ENCODE measurements around the gene CBFA2T3.
"Not testable (repeated sequence)": the region's sequence is repeated elsewhere in the genome, so short reads cannot be mapped to it uniquely, and the experiment has no call there.

Gene CBFA2T3

DNA sequence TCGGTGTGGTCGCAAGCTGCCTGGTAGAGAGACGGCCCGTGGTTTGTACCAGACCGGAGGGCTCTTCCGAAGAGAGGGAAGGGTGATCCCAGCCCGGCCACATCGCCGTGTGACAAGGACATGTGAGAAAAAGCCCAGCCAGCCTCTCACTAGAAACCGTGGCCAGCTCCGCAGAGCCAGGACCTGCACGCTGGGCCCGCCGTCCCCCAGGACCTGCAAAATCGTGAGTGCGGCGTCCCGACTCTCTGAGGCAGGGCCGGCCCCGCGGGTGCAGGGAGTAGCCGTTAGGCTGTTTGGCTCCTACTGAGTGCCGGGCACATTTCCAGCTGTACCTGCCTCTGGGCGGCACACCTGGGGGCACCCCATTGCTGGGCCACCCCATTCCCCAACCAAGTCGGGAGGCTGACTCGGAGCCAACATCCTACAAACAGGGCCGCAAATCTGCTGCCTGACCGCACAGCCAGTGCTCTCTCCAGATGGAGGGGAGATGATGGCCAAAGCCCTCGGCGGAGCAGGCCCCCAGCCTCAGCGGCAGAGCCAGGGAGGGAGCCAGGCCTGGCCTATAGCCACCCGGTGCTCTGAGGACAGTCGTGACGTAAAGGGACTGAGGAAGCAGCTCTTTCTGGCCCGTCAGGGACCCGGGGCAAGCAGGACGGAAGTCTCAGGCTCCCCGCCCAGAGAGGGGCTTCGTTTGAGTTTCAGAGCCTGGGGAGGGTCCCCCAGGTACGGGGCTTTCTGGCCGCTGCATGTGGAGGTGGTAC, 76.9 kb downstream of the CBFA2T3 start:
- no peak for TF ChIP-seq ZFX (IDR thresholded peaks at IDR 0.05; ENCODE audit: borderline replicate concordance)
- TF ChIP-seq CTCF (IDR thresholded peaks at IDR 0.05) = no peak
- no peak overlapping the region for H3K27ac ChIP-seq

GRCh38 chr16:88897696-88898425, 79.1 kb downstream of the CBFA2T3 start:
- H3K27ac ChIP-seq = no peak overlapping the region
- no peak for TF ChIP-seq ZFX (IDR thresholded peaks at IDR 0.05; ENCODE audit: borderline replicate concordance)
- no peak for TF ChIP-seq CTCF (IDR thresholded peaks at IDR 0.05)

DNA sequence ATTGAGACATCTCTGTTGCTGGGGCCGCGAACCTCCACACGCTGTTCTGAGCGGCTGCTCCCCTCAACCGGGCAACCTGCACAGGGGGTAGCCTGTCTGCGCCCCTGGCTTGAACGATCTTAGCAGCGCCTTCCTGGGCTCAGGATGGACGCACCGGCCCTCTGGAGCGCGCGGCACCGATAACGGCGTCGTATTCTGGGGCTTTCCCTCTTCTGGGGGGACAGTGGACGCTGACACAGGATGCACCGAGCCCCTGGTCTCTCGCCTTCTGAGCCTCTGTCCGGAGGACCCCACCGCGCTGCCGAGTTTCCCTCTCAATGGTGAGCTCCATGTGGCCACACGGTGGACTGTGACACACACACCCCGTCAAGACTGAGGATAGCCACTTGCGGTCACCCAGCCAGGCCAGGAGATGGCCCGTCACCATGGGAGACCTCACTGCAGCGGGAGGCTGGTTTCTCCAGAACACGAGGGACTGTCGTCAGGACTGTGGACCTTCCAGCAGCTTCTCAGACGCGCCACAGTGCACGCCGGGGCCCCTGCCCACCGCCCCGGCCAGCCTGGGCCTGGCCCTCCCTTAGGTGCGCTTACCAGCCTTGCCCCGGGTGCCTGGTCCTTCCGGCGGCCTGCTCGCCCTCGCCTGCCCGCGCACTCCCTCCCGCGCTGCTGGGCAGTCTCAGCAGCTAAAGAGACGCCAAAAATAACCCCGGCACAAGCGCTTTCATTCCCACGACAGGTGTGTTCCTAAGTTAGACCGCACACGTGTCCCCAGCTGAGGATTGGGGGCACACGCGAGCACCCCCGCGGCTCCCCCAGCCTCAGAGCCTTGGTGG, 80.6 kb downstream of the CBFA2T3 start:
- TF ChIP-seq ZFX (IDR thresholded peaks at IDR 0.05; ENCODE audit: borderline replicate concordance) (no peak), CTCF (IDR thresholded peaks at IDR 0.05) (no peak)
- no peak overlapping the region for H3K27ac ChIP-seq

GRCh38 chr16:88895335-88895734, 81.7 kb downstream of the CBFA2T3 start:
- H3K27ac ChIP-seq = no peak overlapping the region
- TF ChIP-seq CTCF (IDR thresholded peaks at IDR 0.05) (no peak), ZFX (IDR thresholded peaks at IDR 0.05; ENCODE audit: borderline replicate concordance) (no peak)

DNA sequence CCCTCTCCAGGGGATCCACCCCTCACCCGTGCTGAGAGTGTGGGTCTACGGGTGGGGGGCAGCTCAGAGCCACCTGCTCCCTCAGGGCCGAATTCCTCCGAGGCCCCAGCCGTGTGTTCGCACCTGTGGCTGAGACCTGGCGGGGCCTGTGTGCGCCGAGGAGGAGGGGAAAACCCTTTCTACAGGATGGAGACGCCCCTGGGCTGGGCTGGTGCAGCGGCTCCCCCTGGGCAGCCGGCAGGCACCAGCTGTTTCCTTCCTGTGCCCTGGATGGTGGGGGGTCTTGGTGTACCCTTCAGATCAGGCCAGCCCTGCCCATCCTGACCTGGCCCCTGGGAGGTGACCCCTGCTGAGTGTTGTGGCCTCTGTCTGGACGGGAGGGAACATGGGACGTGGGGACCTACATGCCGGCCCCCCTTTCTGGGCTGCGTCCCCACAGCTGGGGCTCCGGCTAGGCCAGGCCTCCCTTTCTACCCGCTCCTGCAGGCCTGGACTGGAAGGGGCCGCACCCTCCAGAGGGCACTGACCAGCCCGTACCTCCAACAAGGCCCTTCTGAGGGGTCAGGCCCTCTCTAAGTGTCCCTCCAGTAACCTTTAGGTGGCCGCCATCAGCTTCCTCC, 82.2 kb downstream of the CBFA2T3 start:
- H3K27ac ChIP-seq = no peak overlapping the region
- TF ChIP-seq CTCF (IDR thresholded peaks at IDR 0.05) (no peak), ZFX (IDR thresholded peaks at IDR 0.05; ENCODE audit: borderline replicate concordance) (no peak)

DNA sequence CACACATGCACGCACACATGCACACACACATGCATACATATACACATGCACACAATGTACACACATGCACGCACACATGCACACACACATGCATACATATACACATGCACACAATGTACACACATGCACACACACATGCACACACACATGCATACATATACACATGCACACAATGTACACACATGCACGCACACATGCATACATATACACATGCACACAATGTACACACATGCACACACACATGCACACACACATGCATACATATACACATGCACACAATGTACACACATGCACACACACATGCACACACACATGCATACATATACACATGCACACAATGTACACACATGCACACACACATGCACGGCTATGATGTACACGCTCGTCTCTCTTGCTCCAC, 82.7 kb downstream of the CBFA2T3 start:
- not testable (repeated sequence) for H3K27ac ChIP-seq

Data from 22Rv1 (cell line).